K562 (cell line): Measurements from ENCODE around the gene SUMF2. TPM values are rescaled to one million over a fixed set of nuclear protein-coding genes. Genes with fewer than 3 reads are reported as not detected.
A peak's percentile ranks its signal among the peaks of the same experiment; 100 is the strongest.
"Not testable (repeated sequence)": the region's sequence is repeated elsewhere in the genome, so short reads cannot be mapped to it uniquely, and the experiment has no call there.

ENCODE experiments used
- ATAC-seq: fragments of 200-7000 bp; cut with Tn5 transposase; 3 replicates; pipeline ENCODE4 v1.9.1; 2020; ENCODE audit warnings: moderate library complexity
- BruUV-seq: library from RNA; stranded (reverse); fragments of 400-500 nt; replicated peaks from 2 replicates; lab custom pipeline; 2021; lab: Mats Ljungman, UMichigan
- CTCF ChIA-PET: fragments of 300-600 bp; formaldehyde crosslinking; extraction: SDS; loops from one replicate; lab custom pipeline; 2021; ENCODE audit warnings: low intra/inter-chr PET ratio; lab: Yijun Ruan, JAX
- POLR2A ChIA-PET: fragments of 300-600, 350-650 bp; sonication (Branson Sonifier 250); formaldehyde crosslinking; extraction: SDS; loops from one replicate; lab custom pipeline; 2021; ENCODE audit warnings: antibody characterized with exemption, inconsistent platforms; lab: Yijun Ruan, JAX
- DNase-seq, 4 experiments: peaks; one replicate each; pipeline versions ENCODE4 v3.0.0 to v3.0.0-alpha.2; 2011 to 2018; ENCODE audit warnings: low spot score in 3 of 4, mixed read lengths in 3 of 4; ENCODE audit errors: extremely low read depth in 1 of 4
- FAIRE-seq: peaks from 2 replicates; lab custom pipeline; 2011; peaks lifted over from hg19 to GRCh38; lab: Jason Lieb, UNC
- H2AFZ ChIP-seq: 2 replicates; pipeline ENCODE4 v1.6.0; 2011; ENCODE audit warnings: low read depth, low read length, control low read depth, inconsistent platforms
- H3K27ac ChIP-seq: fragments of 200-600 bp; 3 replicates; pipeline ENCODE4 v1.8.0; 2011; ENCODE audit warnings: low read depth, mild to moderate bottlenecking, control low read depth, inconsistent platforms, low read length, moderate library complexity, mixed read lengths; ENCODE audit errors: extremely low read depth
- H3K27me3 ChIP-seq, 2 experiments: fragments of 300-600 bp in 1 of 2; 2 replicates in 1 of 2; 3 replicates in 1 of 2; pipeline versions ENCODE4 v1.6.0 to v1.8.0; 2011; ENCODE audit warnings: inconsistent platforms in 2 of 2, low read length in 2 of 2, mild to moderate bottlenecking in 1 of 2, mixed read lengths in 1 of 2, moderate library complexity in 1 of 2; ENCODE audit not compliant: control insufficient read depth in 2 of 2, insufficient read depth in 2 of 2
- H3K36me3 ChIP-seq: fragments of 300-600 bp; 3 replicates; pipeline ENCODE4 v1.8.0; 2011; ENCODE audit warnings: mild to moderate bottlenecking, low read length, inconsistent platforms; ENCODE audit not compliant: control insufficient read depth, insufficient read depth
- H3K4me1 ChIP-seq, 2 experiments: fragments of 200-600 bp in 1 of 2; replicated peaks in 1 of 2; 2 replicates in 1 of 2; 3 replicates in 1 of 2; pipeline versions ENCODE4 v1.5.1 to v1.8.0; 2011; ENCODE audit warnings: inconsistent platforms in 2 of 2, low read length in 2 of 2, mild to moderate bottlenecking in 1 of 2, mixed read lengths in 1 of 2, moderate library complexity in 1 of 2; ENCODE audit not compliant: control insufficient read depth in 2 of 2, insufficient read depth in 2 of 2
- H3K4me2 ChIP-seq: 2 replicates; pipeline ENCODE4 v1.6.1; 2011; ENCODE audit warnings: low read length, control low read depth, inconsistent platforms, mixed read lengths; ENCODE audit not compliant: insufficient read depth
- H3K4me3 ChIP-seq: fragments of 200-600 bp; sonication (generic), shearing (Covaris generic); 2 replicates; pipeline ENCODE4 v1.5.1; 2016; ENCODE audit warnings: control low read depth, inconsistent platforms
- H3K79me2 ChIP-seq: fragments of 200-600 bp; 3 replicates; pipeline ENCODE4 v1.8.0; 2011; ENCODE audit warnings: low read length, inconsistent platforms; ENCODE audit not compliant: control insufficient read depth, insufficient read depth
- H3K9ac ChIP-seq, 2 experiments: 2 replicates each; pipeline versions ENCODE4 v1.6.0 to v1.6.1; 2011; ENCODE audit warnings: low read depth in 2 of 2, low read length in 2 of 2, control low read depth in 1 of 2, inconsistent platforms in 1 of 2, mild to moderate bottlenecking in 1 of 2, mixed read lengths in 1 of 2; ENCODE audit not compliant: insufficient read depth in 1 of 2
- H3K9me1 ChIP-seq: one replicate; pipeline ENCODE4 v1.6.0; 2011; ENCODE audit warnings: inconsistent platforms, mild to moderate bottlenecking, low read length, moderate library complexity; ENCODE audit not compliant: control insufficient read depth, insufficient read depth
- H3K9me3 ChIP-seq: replicated peaks from 2 replicates; pipeline ENCODE4 v1.5.1; 2011; ENCODE audit warnings: low read depth, low read length, inconsistent platforms; ENCODE audit not compliant: control insufficient read depth, insufficient read depth
- H4K20me1 ChIP-seq: replicated peaks from 2 replicates; pipeline ENCODE4 v1.6.1; 2011; ENCODE audit warnings: low read length, inconsistent platforms, mixed read lengths; ENCODE audit not compliant: control insufficient read depth, insufficient read depth
- NFIC ChIP-seq: fragments of 450-650 bp; IDR thresholded peaks from 2 replicates; pipeline ENCODE4 v1.6.1; 2017; ENCODE audit warnings: mild to moderate bottlenecking, inconsistent platforms
- ZNF384 ChIP-seq: IDR thresholded peaks from 2 replicates; pipeline ENCODE4 v1.6.1; 2012; ENCODE audit warnings: low read depth, low read length, improper control_type of control experiment
- WGBS: fragments of 100-300 bp; shearing (Covaris generic); methylation state at CpG from one replicate; pipeline ENCODE4 v1.1.6; 2016; ENCODE audit warnings: low coverage, mixed read lengths; ENCODE audit not compliant: insufficient coverage; ENCODE audit errors: missing lambda C conversion rate; 5-methylcytosine and 5-hydroxymethylcytosine counted together
- in situ Hi-C: fragments of 300-500 bp; cut with MboI; formaldehyde crosslinking; loops from 4 replicates; pipeline ENCODE4 v1.15.0; 2018; ENCODE audit warnings: inconsistent platforms, mixed read lengths
- intact Hi-C: fragments of 100-400 bp; cut with micrococcal nuclease; formaldehyde crosslinking; loops from 2 replicates; pipeline ENCODE4 v1.14.2; 2022
- polyA plus RNA-seq, 8 experiments: library from polyadenylated mRNA; depleted of rRNA in 4 of 8; stranded (reverse) in 5 of 8; unstranded in 3 of 8; fragments of >200 nt; fragmentation: Nextera tagmentation in 2 of 8; fragmentation: Illumina TruSeq in 1 of 8; extraction: Ambion mirVana in 2 of 8; extraction: Trizol in 1 of 8; gene quantifications; 2 replicates each; pipeline versions ENCODE4 v1.2.1 to v1.2.3, GENCODE V29; 2011 to 2014; ENCODE audit warnings: inconsistent platforms in 1 of 8, missing spikeins in 1 of 8
- total RNA-seq, 7 experiments: library from RNA; depleted of rRNA in 6 of 7; stranded (reverse); fragments of >200 nt in 6 of 7; fragmentation: Illumina TruSeq in 2 of 7; extraction: Trizol in 2 of 7; gene quantifications; 2 replicates each; pipeline versions ENCODE4 v1.2.1 to v1.2.3, GENCODE V29; 2011 to 2021; ENCODE audit warnings: low replicate concordance in 1 of 7
- TF ChIP-seq, protein P1 (sequence below): fragments of 450-650 bp; IDR thresholded peaks from 2 replicates; pipeline ENCODE4 v1.6.1; 2018; ENCODE audit not compliant: partially characterized antibody

Gene SUMF2
- total and polyA plus RNA-seq, 9 of the 15 experiments (the other 6 are each of a cell fraction or from before 2014, with no cell fraction given): 39.0 to 113 (median 67.7) TPM

DNA sequence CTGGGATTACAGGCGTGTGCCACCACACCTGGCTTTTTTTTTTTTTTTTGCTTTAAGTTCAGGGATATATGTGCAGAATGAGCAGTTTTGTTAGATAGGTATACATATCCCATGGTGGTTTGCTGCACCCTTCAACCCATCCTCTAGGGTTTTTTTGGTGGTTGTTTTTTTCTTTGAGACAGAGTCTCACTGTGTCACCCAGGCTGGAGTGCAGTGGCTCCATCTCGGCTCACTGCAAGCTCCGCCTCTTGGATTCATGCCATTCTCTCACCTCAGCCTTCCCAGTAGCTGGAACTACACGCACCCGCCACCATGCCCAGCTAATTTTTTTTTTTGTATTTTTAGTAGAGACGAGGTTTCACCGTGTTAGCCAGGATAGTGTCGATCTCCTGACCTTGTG is 15.3 kb upstream of the SUMF2 start:
- H3K9ac ChIP-seq, intact Hi-C loops, ATAC-seq, FAIRE-seq, H3K9me1 ChIP-seq, in situ Hi-C loops, CTCF ChIA-PET, H3K9me3 ChIP-seq, H3K27me3 ChIP-seq, H2AFZ ChIP-seq, BruUV-seq, H3K4me3 ChIP-seq, H4K20me1 ChIP-seq, H3K27ac ChIP-seq: not testable (repeated sequence)
- POLR2A ChIA-PET: interaction anchor here (3.0 kb wide), 1 partner anchor 15 kb away, joined by 40 read pairs; the partner anchor contains the start of gene SUMF2
- peak in 1 of 4 experiments; percentile 63 for DNase-seq
- TF ChIP-seq ZNF384: peak; percentile 22; the same call in 1 of the 2 replicates
- peak; percentile 86 for TF ChIP-seq NFIC
- TF ChIP-seq, protein P1, sequence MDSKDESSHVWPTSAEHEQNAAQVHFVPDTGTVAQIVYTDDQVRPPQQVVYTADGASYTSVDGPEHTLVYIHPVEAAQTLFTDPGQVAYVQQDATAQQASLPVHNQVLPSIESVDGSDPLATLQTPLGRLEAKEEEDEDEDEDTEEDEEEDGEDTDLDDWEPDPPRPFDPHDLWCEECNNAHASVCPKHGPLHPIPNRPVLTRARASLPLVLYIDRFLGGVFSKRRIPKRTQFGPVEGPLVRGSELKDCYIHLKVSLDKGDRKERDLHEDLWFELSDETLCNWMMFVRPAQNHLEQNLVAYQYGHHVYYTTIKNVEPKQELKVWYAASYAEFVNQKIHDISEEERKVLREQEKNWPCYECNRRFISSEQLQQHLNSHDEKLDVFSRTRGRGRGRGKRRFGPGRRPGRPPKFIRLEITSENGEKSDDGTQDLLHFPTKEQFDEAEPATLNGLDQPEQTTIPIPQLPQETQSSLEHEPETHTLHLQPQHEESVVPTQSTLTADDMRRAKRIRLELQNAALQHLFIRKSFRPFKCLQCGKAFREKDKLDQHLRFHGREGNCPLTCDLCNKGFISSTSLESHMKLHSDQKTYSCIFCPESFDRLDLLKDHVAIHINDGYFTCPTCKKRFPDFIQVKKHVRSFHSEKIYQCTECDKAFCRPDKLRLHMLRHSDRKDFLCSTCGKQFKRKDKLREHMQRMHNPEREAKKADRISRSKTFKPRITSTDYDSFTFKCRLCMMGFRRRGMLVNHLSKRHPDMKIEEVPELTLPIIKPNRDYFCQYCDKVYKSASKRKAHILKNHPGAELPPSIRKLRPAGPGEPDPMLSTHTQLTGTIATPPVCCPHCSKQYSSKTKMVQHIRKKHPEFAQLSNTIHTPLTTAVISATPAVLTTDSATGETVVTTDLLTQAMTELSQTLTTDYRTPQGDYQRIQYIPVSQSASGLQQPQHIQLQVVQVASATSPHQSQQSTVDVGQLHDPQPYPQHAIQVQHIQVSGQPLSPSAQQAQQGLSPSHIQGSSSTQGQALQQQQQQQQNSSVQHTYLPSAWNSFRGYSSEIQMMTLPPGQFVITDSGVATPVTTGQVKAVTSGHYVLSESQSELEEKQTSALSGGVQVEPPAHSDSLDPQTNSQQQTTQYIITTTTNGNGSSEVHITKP: peak; percentile 17
- Histone ChIP-seq H3K79me2 (peaks cover 49% of the 10 kb centered on the region), H3K36me3 (peaks cover 11% of the 10 kb centered on the region), H3K4me2 (peak overlapping the region; percentile 92; the same call in 1 of the 2 replicates), H3K4me1 (peaks cover 17 to 28% of the 10 kb centered on the region in 2 experiments)
- 21% methylated on average over 8 of the region's 8 CpGs for WGBS
